Fibroblast of villous mesenchyme (primary cell): ENCODE data around the gene ARHGAP45. TPM values are rescaled to one million over a fixed set of nuclear protein-coding genes. Genes with fewer than 3 reads are reported as not detected.
A peak's percentile ranks its signal among the peaks of the same experiment; 100 is the strongest.

Experiments
- DNase-seq: peaks from one replicate; pipeline ENCODE4 v3.0.0-alpha.2; 2010; ENCODE audit warnings: low read depth
- H3K4me3 ChIP-seq: 2 replicates; pipeline ENCODE4 v1.5.1; 2011; ENCODE audit warnings: low read depth, mild to moderate bottlenecking, low read length
- total RNA-seq: library from RNA; depleted of rRNA; stranded (reverse); fragments of >200 nt; gene quantifications from 2 replicates; pipeline ENCODE4 v1.2.3, GENCODE V29; 2012
- TF ChIP-seq, protein P1 (sequence below): IDR thresholded peaks from 2 replicates; pipeline ENCODE4 v1.5.1; 2012; ENCODE audit warnings: low read depth, mild to moderate bottlenecking, low read length; ENCODE audit not compliant: insufficient read depth

Gene ARHGAP45
- total RNA-seq, 1 donor: 0.43 TPM

DNA sequence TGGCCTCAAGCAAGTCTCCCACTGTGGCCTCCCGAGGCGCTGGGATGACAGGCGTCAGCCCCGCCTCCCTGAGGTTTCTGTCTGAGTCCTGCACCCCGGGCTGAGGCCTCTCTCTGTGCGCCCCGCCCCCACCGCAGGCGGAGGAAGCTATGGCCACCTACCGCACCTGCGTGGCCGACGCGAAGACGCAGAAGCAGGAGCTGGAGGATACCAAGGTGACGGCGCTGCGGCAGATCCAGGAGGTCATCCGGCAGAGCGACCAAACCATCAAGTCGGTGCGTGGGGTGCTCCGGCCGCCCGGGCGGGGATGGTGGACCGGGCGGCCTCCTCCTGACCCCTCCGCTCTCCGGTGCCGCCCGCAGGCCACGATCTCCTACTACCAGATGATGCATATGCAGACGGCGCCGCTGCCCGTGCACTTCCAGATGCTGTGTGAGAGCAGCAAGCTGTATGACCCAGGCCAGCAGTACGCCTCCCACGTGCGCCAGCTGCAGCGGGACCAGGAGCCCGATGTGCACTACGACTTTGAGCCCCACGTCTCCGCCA lies 12.7 kb downstream of the ARHGAP45 start:
- no peak for DNase-seq
- no peak overlapping the region for H3K4me3 ChIP-seq
- TF ChIP-seq, protein P1, sequence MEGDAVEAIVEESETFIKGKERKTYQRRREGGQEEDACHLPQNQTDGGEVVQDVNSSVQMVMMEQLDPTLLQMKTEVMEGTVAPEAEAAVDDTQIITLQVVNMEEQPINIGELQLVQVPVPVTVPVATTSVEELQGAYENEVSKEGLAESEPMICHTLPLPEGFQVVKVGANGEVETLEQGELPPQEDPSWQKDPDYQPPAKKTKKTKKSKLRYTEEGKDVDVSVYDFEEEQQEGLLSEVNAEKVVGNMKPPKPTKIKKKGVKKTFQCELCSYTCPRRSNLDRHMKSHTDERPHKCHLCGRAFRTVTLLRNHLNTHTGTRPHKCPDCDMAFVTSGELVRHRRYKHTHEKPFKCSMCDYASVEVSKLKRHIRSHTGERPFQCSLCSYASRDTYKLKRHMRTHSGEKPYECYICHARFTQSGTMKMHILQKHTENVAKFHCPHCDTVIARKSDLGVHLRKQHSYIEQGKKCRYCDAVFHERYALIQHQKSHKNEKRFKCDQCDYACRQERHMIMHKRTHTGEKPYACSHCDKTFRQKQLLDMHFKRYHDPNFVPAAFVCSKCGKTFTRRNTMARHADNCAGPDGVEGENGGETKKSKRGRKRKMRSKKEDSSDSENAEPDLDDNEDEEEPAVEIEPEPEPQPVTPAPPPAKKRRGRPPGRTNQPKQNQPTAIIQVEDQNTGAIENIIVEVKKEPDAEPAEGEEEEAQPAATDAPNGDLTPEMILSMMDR: no peak

DNA sequence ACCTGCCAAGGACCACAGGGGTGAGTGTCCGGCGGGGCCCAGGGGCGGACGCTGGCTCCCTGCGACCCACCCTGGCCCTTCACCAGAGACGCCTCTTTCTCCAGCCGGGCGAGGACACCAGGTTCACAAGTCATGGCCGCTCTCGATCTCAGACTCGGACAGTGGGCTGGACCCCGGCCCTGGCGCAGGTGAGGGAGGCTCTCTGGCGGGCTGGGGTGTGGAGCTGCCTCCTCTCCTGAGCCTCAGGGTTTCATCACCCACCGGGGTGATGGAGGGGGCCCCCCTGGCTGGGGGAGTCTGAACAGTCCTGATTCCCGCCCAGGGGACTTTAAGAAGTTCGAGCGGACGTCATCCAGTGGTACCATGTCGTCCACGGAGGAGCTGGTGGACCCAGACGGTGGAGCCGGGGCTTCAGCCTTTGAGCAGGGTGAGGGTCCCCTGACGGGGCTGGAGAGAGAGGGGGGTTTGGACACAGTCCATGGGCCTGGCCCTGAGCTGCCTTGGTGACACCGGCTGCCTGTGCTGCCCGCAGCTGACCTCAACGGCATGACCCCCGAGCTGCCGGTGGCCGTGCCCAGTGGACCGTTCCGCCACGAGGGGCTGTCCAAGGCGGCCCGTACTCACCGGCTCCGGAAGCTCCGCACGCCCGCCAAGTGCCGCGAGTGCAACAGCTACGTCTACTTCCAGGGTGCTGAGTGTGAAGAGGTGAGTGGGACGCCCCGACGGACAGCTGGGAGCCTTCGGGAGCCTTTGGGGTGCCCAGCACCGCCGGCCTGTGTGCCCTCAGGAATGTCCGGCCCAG lies 13.6 kb downstream of the ARHGAP45 start:
- DNase-seq: no peak
- TF ChIP-seq, protein P1: no peak
- no peak overlapping the region for H3K4me3 ChIP-seq

DNA sequence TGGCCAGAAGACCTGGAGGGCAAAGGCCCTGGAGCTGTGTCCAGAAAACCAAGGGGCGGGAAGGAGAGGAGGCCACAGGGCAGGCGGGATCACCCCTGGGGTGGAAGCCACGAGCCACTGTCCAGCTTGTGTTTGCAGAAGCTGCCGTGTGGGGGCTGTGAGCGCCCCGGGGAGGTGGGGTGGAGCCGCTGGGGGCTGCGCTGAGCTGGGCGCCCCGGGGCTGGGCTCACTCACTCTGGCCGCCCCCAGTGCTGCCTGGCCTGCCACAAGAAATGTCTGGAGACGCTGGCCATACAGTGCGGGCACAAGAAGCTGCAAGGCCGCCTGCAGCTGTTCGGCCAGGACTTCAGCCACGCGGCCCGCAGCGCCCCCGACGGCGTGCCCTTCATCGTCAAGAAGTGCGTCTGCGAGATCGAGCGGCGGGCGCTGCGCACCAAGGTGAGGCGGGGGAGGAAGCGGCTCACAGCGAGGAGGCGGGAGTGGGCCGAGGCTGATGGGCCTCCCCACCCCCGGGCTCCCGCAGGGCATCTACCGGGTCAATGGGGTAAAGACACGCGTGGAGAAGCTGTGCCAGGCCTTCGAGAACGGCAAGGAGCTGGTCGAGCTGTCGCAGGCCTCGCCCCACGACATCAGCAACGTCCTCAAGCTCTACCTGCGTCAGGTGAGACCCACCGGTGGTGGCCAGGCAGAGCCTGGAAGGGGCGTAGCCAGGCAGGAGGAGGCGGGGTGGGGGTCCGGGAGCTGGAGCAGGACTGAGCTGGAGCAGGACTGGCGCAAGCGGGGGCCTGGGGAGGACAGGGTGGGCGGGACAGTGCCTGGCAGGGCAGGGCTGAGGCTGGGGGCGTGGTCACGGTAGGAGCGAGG lies 14.6 kb downstream of the ARHGAP45 start:
- TF ChIP-seq, protein P1: no peak
- no peak for DNase-seq
- H3K4me3 ChIP-seq: no peak overlapping the region

DNA sequence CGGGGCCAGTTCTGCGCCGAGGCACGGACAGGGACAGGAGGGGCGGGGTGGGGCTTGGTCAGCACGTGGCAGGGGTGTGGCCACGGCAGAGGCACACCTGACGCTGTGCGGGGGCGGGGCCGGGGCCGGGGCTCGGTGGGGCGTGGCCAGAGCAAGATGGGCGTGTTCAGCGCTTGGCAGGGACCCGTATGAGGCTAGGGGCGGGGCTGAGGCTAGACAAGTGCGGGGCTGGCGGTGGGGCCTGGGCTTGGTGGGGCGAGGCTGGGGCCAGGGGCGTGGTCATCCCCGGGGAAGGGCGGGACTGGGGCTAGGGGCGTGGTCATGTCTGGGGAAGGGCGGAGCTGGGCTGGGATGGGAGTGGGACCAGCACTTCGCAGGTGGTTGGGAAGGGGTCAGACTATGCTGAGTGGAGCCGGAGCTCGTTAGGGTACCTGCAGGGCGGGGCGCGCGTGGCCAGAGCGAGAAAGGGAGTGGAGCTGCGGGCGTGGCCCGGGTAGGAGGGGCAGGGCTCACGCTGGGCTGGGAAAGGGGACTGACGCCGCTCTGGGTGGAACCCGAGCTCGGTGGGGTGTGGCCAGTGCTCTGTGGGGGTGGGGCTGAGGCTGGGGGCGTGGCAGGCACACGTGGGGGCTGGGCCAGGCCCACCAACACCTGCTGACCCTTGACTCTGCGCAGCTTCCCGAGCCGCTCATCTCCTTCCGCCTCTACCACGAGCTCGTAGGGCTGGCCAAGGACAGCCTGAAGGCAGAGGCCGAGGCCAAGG lies 15.4 kb downstream of the ARHGAP45 start:
- H3K4me3 ChIP-seq: peak overlapping the region; percentile 60
- TF ChIP-seq, protein P1: no peak
- peak; percentile 90 for DNase-seq

DNA sequence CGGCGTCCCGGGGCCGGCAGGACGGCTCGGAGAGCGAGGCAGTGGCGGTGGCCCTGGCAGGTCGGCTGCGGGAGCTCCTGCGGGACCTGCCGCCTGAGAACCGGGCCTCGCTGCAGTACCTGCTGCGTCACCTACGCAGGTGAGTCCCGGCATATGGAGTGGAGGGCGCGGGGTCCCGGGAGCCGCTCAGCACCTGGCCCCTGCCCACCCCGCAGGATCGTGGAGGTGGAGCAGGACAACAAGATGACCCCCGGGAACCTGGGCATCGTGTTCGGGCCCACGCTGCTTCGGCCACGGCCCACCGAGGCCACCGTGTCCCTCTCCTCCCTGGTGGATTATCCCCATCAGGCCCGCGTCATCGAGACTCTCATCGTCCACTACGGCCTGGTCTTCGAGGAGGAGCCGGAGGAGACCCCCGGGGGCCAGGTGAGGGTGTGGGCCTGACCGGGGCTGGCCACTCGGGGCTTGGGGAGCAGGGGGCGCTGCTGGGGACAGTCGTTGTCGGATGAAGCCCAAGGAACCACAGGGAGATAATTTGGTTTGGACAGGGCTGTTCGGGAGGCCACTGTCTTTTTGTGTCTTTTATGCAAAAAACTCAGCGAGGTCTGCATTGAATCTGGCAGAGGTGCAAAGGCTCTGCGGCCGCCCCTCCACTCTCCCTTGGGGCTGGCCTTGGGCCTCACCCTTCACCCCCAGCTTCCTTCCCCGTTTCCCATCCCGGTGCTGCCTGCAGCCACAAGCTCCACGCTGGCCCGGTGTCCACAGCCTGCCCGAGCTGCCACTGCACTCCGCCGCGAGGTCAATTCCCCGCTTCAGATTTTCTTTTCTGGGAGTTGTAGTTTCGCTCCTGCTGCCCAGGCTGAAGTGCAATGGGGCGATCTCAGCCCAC lies 16.2 kb downstream of the ARHGAP45 start:
- DNase-seq: no peak
- H3K4me3 ChIP-seq: peak overlapping the region; percentile 60
- TF ChIP-seq, protein P1: no peak
